PC-9 (cell line): Measurements from ENCODE around the gene IFT122.

Experiments used
- EZH2 ChIP-seq: fragments of 200-600 bp; sonication (generic); IDR thresholded peaks from 2 replicates; pipeline ENCODE4 v1.8.0; 2017; ENCODE audit warnings: antibody characterized with exemption, low read depth
- TF ChIP-seq, protein P1 (sequence below): fragments of 200-600 bp; sonication (generic); conservative IDR thresholded peaks from 2 replicates; pipeline ENCODE4 v1.6.1; 2017; ENCODE audit warnings: mixed run types, antibody characterized with exemption, mild to moderate bottlenecking, moderate library complexity

- TF ChIP-seq, protein P1, sequence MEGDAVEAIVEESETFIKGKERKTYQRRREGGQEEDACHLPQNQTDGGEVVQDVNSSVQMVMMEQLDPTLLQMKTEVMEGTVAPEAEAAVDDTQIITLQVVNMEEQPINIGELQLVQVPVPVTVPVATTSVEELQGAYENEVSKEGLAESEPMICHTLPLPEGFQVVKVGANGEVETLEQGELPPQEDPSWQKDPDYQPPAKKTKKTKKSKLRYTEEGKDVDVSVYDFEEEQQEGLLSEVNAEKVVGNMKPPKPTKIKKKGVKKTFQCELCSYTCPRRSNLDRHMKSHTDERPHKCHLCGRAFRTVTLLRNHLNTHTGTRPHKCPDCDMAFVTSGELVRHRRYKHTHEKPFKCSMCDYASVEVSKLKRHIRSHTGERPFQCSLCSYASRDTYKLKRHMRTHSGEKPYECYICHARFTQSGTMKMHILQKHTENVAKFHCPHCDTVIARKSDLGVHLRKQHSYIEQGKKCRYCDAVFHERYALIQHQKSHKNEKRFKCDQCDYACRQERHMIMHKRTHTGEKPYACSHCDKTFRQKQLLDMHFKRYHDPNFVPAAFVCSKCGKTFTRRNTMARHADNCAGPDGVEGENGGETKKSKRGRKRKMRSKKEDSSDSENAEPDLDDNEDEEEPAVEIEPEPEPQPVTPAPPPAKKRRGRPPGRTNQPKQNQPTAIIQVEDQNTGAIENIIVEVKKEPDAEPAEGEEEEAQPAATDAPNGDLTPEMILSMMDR: no peak
- no peak for TF ChIP-seq EZH2
Observed at GRCh38 chr3:129474984-129475804, 35.2 kb downstream of the IFT122 start.
